ENCODE measurements around the gene PMM2.

Gene PMM2

GRCh38 chr16:8885674-8886592, 88.3 kb downstream of the PMM2 start:
- DNase-seq (ENCODE audit: low read depth in 2 of 3, low spot score in 1 of 3), result no peak

DNA sequence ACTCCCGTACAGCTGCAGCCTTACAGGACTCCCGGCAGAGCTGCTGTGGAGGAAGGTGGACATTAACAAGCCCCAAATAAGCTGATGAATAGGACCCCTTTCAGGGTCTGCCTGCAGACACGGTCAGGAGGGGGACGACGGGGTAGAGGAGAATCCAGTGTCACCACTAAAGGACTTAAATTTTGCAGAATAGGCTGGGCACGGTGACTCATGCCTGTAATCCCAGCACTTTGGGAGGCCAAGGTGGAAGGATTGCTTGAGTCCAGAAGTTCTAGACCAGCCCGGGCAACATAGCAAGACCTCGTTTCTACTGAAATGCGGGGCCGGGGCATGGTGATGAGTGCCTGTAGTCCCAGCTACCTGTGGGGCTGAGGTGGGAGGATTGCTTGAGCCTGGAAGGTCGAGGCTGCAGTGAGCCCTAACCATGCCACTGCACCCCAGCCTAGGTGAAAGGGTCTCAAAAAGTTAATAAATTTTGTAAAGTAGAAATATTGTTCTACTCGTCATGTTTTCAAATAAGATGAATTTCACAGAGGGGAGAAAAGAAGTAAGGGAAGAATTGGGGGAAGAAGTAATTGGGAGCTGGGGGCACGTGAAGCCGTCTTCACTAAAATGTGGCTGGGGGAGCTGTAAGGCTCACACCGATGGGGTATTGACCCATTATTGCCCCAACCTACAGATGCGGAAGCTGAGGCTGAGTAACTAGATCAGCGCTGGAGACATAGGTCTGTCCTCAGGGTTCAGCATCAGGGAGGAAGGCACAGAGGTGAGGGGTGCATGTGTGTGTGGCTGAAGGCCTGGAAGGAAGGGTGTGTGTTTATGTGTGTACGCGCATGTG, 89.2 kb downstream of the PMM2 start:
- no peak for DNase-seq (ENCODE audit: low read depth in 2 of 3, low spot score in 1 of 3)

DNA sequence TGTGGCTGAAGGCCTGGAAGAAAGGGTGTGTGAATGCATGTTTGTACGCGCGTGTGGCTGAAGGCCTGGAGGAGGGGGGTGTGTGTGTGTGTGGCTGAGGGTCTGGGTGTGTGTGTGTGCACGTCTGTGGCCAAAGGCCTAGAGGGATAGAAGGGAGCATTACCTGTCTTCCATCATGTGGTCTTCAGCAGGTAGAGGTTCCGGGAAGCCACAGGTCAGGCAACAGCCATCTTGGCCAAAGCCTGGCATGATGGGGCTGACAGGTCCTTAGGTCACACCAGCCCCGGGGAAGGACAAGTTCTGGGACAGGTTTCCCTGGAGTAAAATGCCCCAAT, 89.8 kb downstream of the PMM2 start:
- DNase-seq (ENCODE audit: low read depth in 2 of 3, low spot score in 1 of 3), result no peak

GRCh38 chr16:8887952-8888560, 90.4 kb downstream of the PMM2 start:
- no peak for DNase-seq (ENCODE audit: low read depth in 2 of 3, low spot score in 1 of 3)

GRCh38 chr16:8888951-8889892, 91.6 kb downstream of the PMM2 start:
- DNase-seq (ENCODE audit: low read depth in 2 of 3, low spot score in 1 of 3), result no peak

DNA sequence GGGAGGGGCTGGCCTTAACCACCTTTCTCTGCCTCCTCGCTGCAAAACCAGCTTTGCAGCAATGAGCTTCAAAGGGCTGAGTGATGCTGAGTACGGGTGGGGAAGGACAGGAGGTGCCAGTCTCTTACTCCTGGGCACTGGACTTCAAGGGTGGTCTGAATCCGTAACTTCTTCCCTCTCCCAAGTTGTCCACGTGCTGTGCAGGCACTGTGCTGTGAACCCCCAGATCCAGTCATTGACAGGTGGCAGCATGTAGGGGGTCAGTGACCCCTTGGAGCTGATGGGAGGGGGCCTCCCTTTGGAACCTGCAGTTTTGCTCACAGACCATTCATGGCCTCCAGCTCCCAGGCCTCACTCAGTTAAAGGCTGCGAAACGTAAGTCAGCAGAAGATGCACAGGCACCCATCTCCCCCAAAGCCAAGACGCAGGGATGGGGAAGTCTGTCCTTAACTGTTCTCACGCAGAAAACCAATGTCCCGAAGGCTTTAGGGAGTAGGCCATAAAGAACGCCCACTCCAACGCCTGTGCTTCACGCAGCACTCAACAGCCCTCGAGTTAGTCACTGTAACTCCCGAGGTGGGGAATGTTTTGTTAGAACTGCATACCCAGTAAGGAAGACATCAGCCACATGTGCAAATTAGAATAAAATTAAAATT, 92.4 kb downstream of the PMM2 start:
- no peak for DNase-seq (ENCODE audit: low read depth in 2 of 3, low spot score in 1 of 3)

- DNase-seq (ENCODE audit: low read depth in 2 of 3, low spot score in 1 of 3), result no peak
Measured at GRCh38 chr16:8890549-8890921, 92.9 kb downstream of the PMM2 start.

GRCh38 chr16:8892101-8892575, 94.5 kb downstream of the PMM2 start:
- DNase-seq (ENCODE audit: low read depth in 2 of 3, low spot score in 1 of 3), result no peak

- DNase-seq (ENCODE audit: low read depth in 2 of 3, low spot score in 1 of 3), result no peak
Measured at GRCh38 chr16:8893426-8893825, 95.8 kb downstream of the PMM2 start.

GRCh38 chr16:8893976-8894690, 96.5 kb downstream of the PMM2 start:
- no peak for DNase-seq (ENCODE audit: low read depth in 2 of 3, low spot score in 1 of 3)

DNA sequence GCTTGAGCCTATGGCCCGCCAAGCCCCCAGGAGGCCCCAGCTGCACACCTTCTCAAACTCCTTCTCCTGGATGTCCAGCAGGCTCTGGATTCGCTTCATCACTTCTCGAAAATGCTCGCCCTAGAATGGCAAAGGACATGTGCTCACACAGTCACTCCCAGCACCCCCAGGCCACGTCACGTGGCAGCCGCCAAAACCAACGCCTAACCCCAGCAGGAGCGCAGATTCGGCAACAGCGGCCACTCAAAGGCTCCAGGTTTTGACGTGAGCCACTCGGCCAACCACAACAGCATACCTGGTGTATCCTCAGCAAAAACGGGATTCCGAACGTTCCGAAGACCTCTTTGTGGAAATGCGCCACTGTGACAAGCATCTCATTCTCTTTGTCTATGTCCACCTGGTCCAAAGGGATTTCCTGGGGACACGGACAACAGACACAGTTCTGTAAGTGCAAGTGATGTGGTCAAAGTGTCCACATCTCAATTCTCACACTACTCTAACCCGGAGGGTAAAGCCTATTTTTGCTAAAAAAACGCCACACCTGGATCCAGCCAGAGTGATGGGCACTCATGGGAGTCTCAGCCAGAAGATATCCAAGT, 97.2 kb downstream of the PMM2 start:
- DNase-seq (ENCODE audit: low read depth in 2 of 3, low spot score in 1 of 3), result no peak

DNA sequence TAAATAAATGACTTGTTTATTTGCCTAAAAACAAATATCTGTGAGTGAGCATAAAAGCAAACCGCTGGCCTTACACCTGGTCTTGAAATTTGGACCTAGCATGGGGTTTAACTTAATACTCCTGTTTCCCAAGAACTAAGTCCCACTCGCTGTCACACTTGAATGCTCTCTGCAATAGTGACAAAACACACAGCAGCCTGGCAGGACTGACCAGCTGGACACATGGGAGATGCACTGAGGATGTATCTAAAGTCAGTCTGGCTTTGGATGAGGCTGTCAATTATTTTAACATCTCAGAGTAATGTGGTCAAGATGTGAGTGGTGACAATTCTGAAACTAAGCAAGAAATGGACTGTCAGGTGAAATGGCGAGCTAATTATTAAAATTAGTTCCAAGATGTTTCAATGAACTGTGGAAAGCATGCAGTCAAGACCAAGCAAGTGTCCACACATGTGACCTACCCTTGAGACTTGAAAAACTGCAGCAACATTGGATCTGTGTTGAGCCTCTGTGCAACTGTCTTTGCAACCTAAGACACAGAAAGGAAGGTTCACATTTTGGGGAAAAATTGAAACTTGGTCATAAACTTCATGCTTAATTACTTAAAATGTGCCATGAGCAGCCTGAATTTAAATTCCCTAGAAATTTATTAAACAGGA, 101.2 kb downstream of the PMM2 start:
- DNase-seq (ENCODE audit: low read depth in 2 of 3, low spot score in 1 of 3), result no peak

Measured in stimulated activated CD4-positive, alpha-beta T cell treated with anti-CD3 and anti-CD28 coated beads, Interleukin-12 subunit alpha, Interleukin-12 subunit beta, amount 100 ng/mL, for 48 hours (primary cell).